ENCODE results near the gene MFSD11. TPM values are rescaled to one million over a fixed set of nuclear protein-coding genes. Genes with fewer than 3 reads are reported as not detected.
A peak's percentile ranks its signal among the peaks of the same experiment; 100 is the strongest.
"Not testable (repeated sequence)": the region's sequence is repeated elsewhere in the genome, so short reads cannot be mapped to it uniquely, and the experiment has no call there.

Gene MFSD11
- polyA plus RNA-seq, 5 donors = 27.7 to 38.5 (median 30.9) TPM

DNA sequence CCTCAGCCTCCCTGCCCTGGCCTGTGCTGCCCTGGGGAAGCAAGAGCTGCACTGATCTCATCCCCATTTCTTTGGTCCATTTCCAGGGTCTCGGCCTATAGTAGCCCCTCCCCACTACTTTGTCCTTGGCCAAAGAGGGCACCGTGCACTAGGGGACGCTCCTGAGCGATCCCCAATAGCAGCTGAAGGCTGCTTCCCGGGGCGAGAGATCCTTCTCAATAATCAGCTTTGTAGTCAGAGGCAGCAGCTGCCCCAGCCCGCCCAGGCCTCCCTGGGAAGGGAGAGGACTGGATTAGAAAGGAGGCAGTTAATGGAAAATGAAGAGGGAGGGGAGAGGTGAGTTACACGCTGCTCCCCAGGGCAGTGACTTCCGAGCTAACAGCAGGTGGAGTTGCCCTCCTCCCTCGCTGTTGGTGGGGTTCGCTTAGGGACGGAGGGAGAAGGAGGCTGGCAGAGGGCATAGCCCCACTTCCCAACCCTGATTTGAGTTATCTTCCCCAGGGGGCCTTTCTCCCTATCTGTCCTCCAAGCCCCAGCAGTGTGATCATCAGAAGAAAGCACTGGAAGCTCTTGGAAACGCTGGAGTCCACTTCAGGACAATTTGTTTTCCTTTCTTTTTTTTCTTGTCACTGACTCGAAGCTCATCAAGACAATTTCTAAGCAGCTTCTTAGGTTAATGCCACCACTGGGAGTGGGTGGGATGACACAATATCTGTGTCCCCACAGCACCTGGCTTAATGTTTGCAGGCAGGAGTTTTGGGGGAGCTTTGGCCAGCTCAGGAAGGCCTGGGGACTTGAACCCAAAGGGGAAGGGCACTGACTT, 29.7 kb upstream of the MFSD11 start:
- DNase-seq = no peak

DNA sequence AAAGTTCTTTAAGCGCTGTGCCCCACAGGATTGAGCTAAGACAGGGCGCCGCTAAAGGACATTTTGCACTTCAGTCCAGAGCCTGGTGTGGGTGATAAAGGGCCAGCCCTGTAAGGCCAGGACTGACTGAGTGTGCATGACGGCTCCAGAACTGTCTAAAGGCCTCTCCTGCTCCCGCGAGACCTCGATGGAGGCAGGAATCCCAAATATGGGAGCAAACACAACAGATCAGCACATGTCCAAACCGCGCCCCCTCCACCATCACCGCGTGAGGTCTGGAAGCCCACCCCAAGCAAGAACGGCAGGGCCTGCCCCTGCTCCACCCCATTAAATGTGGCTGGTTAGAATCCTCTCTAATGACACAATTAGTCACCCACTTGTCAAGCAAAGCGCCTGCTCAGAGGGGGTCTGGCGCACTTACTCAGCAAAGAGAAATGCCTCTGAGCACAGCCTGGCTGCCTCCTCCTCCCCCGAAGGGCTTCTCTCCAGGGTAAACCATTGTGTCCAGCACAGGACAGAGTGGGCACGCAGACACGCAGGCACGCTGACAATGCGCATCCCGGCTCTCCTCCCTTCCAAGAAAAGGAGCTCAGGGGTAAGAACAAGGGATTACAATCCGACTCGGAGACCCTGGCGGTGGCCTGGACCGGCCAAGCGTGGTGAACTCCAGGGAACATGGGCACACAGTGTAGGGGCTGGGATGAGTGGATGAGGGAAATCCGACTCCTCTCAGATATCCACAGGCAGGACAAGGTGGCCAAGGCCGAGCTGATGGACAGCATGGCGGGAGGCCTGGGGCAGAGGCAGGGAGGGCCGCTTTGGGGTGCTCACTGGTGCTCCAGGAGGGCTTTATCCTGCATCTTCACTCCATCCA, 28.6 kb upstream of the MFSD11 start:
- DNase-seq = peak; percentile 76 to 87

GRCh38 chr17:76709951-76710862, 27.7 kb upstream of the MFSD11 start:
- DNase-seq = not testable (repeated sequence)

DNA sequence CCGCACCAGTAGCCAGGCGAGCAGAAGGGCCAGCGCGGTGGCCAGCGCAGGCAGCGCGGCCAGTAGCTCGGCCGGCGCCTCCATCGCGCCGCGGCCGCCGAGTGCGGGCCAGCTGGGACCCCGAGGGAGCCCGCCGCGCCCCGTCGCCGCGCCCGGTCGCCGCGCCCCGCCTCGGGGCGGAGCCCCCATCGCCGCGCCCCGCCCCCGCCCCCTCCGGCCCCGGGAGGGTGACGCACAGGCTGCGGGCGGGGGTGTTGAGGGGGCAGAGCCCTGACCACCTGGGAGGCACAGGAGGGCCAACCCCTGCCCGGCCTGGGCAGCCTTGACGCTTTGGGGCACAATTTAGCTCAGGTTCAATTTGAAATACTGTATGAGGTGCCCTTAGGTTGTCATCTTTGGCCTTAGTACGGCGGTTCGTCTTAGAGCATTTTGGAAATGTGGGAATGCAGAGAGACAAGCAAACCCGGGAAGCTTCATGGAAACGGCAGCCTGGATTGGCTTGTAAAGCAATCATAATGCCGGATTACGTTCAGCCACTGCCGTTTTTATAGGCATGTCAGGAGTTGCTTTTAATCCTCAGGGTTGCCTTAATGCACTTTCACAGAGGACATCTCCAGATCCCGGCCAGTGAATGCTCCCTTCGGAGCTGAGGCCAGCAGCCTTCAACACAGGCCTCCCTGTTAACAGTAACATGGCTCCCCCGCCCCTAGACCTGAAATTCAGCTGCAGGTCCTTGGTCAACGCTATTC, 26.9 kb upstream of the MFSD11 start, which contains the start of gene MXRA7:
Gene MXRA7, minus strand, starts transcription at position 103 of the 749 bp plus-strand sequence. Its CDS starts 19 bp downstream, at position 84.
- DNase-seq = peak in 1 of 2 donors; percentile 66

DNA sequence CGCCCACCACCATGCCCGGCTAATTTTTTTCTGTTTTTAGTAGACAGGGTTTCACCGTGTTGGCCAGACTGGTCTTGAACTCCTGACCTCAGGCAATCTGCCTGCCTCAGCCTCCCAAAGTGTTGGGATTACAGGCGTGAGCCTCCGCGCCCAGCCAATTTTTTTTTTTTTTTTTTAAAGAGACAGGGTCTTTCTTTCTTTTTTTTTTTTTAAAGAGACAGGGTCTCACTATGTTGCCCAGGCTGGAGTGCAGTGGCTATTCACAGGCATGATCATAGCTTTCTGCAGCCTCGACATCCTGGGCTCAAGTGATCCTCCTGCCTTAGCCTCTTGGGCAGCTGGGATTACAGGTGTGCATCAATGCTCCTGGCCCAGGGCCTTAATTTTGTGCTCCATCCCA, 25.6 kb upstream of the MFSD11 start:
- DNase-seq = not testable (repeated sequence)

DNA sequence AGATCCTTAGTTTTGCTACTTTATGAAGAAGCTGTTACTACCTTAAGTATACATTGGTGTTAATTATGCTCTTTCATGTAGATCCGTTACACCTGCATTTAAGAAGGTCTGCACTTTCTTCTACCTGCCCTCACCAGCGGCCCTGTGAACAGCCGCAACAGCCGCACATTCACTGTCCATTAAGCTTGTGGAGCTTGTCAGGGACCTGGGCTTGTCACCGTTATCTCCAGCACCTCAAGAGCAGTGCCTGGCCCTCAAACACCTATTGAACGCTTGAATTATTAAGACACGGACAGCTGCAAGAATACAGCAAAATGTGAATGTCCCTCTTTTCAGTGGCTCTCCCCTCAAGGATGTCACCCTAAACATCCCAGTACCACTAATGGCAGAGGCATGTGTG, 24.2 kb upstream of the MFSD11 start:
- no peak for DNase-seq

DNA sequence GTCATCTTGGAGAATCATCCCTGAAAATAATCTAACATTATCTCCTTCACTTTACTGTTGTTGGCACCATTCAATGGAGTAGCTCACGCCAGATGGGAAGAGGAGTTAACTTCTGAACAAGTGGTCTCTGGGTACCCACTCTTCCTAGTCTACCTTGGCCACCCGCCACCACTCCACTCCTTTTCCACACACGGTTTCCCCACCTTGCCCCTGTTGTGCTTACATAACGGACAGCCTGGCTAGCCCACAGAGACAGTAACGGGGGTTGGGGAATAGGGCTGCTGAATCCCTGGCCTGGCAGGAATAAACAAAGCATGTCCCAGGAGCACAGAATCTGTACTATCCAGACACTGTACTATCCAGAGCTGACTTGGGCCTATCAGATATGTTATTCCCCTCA, 23.6 kb upstream of the MFSD11 start:
- no peak for DNase-seq

DNA sequence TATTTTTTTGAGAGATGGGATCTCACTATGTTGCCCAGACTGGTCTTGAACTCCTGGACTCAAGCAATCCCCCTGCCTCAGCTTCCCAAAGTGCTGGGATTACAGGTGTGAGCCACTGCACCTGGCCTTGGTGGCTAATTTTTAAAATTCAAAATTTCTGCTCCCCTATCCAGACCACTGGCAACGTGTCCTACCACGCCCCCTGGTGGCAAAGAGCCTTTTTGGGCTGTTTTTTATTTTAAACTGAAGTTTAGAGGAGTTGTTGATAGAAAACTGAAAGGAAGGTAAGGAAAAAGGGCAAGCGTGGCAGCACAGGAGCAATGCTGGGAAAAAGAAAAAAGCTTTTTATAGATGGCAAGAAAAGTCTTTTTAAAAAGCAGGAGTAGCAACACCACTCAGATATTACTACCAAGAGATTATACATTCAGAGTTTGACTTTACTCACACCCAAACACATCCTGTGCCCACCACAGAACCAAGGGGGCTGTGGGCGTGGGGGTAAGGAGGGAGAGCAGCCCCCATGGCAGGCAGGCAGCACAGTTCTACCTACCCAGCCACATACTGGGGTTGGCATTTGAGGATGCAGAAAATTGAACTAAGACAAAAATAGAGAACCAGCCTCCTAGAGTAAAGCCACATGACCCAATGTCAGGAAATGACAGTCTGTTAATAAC, 23.0 kb upstream of the MFSD11 start:
- no peak for DNase-seq

DNA sequence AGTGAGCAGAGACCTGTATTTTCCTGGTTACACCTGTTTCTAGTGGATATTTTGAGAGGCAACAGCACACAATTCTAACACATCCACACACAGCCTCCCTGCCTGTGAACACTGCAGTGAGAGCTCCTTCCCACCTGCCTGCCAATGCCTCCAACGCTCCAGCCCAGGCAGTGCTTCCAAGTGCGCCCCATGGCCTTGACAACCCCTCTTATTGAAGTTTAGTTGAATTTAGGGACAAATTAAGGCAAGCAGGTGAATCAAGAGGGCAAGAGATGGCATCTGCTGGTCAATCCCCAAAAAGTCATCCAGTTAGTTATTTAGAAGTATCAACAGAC, 22.5 kb upstream of the MFSD11 start:
- DNase-seq = no peak

DNA sequence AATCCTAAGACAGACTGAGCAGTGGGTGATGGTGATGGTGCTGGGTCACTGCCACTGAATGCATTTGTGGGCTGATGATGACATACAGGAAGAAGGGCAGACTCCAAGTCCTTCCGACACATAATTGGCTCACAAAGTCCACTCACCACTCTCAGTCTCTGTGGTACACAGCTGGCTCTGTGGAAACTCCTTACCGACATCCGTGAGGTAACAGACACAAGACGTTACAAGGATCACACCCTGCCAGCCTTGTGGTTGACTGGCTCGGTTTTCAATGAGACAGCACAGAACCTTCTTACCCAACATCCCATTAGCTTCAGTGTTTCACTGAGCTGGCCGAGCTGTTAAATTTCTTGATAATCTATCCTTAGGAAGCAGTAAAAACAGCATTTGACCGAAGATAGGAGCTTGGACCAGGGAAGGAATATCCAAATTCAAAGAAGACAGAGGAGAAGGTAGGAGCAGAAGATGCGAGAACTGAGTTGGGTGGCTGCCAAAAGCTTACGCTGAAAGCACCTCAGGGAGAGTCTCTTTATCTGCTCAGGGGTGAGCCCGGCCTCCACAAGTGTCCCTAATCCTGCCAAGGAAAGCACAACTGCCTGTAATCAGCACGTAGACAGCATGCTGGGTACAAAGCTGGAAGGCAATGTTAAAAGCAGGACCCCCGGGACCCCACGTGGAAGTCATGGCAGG, 21.6 kb upstream of the MFSD11 start:
- no peak for DNase-seq

- DNase-seq = no peak
Measured at GRCh38 chr17:76716839-76717215, 21.1 kb upstream of the MFSD11 start.

DNA sequence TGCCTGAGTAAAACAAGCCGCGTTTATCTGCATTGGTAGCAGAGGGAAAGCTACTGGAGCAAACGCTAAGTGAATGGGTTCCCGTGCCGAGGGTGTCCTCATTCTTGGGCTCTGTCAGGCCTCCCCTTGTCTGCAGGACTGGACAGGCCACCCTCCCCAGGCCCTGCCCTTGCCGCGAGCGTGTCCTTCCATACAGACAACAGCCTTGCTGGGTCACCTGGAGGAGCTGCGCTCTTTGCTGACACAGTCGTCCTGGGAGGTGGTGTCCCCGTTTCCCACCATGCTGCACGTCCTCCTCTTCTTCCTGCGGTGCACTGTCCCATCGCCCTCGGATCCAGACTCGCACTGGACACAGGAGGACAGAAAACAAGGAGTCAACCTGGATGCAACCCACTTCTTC, 19.4 kb upstream of the MFSD11 start:
- DNase-seq = no peak

DNA sequence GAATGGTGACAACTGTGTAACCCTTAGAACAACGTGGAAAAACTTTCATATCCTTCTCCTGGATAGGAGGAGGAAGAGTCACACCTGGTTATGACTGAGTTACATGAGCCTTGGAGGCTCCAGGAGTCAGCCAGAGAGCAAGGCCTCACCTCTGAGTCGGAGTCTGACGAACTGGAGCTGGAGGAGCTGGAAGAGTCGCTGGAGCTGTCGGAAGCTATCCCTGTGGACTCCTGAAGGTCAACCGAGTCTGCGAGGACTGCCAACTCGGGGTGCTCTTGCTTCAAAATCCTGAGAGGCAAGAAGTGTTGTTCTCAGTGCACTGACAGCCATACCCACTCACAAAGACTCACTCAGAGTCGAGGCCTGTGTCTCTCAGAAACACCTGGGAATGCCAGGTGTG, 17.7 kb upstream of the MFSD11 start:
- no peak for DNase-seq

- DNase-seq = no peak
Measured at GRCh38 chr17:76720941-76721340, 17.0 kb upstream of the MFSD11 start.

- DNase-seq = no peak
Measured at GRCh38 chr17:76721463-76721862, 16.5 kb upstream of the MFSD11 start.

DNA sequence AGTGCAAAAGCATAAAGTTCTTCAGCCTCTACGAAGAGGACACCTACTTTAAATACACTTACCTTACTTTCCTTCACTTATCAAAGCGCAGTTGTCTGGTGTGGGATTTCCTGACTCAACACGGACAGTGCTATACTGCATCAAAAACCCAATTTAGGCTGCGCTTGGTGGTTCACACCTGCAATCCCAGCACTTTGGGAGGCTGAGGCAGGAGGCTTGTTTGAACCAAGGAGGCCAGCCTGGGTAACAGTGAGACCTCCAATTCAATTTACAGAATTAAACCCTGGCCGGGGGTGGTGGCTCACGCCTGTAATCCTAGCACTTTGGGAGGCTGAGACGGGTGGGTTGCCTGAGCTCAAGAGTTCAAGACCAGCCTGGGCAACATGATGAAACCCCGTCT, 15.6 kb upstream of the MFSD11 start:
- DNase-seq = no peak

DNA sequence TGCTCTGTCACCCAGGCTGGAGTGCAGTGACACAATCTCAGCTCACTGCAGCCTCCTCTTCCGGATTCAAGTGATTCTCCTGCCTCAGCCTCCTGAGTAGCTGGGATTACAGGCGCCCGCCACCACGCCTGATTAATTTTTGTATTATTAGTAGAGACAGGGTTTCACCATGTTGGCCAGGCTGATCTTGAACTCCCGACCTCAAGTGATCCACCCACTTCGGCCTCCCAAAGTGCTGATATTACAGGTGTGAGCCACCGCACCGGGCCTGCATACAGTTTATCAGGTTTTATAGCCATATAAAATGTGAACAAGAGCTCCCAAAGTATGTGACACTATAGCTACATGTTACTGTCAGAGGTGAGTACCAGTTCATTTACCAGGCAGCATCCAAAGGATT, 14.9 kb upstream of the MFSD11 start:
- not testable (repeated sequence) for DNase-seq

GRCh38 chr17:76723812-76724211, 14.1 kb upstream of the MFSD11 start:
- DNase-seq = no peak

DNA sequence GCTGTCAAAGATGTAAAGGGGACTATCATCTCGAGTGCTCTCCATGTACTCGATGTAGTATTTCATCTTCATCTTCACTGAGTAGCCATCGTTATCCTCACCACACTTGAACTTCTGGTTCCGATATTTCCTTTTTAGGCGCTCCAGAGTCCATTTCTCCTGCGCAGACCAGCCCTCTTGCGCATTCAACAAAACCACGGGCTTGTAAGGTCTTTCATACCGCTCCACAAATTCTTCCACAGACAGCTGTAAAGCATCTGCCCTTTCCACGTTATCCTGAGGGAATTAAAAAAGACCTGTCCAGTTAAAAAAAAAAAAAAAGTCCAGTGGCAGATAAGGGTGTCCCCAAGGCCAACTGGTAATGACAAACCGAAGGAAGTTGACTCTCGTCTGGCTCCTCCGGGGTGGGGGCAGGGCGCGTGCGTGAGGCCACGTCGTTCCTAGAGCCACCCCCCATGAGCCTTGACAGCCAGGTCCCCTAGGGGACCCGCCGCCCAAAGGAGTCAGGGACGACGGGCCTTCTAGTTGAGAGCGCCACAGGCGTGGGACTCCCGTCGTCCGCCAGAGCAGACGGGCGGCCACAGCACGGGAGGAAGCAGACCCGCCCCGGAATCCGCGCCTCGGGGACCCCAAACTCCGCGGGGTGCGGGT, 12.2 kb upstream of the MFSD11 start:
- peak in 1 of 2 donors; percentile 47 for DNase-seq
